Anterior cingulate cortex (tissue), 58 donors: ENCODE data around the gene ITPRID2.

ENCODE experiments used
- DNase-seq, 58 donors: peaks; one replicate each; lab custom pipeline; 2025; lab: John Stamatoyannopoulos, UW

ITPRID2 gene

DNA sequence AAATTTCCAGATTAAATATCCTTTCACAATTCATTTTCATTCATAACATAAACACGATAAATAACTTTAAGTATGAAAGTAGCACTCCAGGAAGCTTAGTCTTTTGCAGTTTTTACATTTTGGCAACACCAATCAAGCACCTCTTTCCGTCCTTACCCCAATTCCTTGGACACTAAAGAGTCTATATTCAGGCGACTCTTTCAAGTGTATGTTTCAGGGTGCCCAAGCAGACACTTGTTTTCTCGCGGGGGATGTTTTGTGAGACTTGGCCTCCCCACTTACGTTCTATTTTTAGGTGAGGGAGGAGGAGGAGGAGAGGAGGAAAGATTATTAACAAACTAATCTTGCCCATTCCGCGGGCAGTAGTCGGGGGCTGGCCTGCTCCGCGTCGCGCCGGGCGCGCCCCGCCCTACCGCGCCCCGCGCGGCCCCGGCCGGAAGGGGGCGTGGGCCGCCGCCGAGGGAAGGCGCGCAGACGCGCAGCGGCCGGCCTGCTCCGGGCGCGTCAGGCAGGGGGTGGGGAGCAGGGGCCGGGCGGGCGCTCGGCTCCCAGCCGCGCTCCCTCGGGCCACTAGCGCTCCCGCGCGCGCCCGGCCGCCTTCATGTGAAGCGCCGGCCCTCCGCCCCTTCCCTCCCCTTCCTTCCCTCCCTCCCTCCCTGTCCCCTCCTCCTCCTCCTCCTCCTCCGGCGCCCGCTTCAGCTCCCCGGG, at the start of gene ITPRID2:
TSS of gene ITPRID2 (plus strand) at position 473 of the 708 bp plus-strand sequence. CDS start 337 bp downstream, outside the sequence.
- peak in 56 of 58 donors; percentile 13 to 89 (median 79) for DNase-seq

DNA sequence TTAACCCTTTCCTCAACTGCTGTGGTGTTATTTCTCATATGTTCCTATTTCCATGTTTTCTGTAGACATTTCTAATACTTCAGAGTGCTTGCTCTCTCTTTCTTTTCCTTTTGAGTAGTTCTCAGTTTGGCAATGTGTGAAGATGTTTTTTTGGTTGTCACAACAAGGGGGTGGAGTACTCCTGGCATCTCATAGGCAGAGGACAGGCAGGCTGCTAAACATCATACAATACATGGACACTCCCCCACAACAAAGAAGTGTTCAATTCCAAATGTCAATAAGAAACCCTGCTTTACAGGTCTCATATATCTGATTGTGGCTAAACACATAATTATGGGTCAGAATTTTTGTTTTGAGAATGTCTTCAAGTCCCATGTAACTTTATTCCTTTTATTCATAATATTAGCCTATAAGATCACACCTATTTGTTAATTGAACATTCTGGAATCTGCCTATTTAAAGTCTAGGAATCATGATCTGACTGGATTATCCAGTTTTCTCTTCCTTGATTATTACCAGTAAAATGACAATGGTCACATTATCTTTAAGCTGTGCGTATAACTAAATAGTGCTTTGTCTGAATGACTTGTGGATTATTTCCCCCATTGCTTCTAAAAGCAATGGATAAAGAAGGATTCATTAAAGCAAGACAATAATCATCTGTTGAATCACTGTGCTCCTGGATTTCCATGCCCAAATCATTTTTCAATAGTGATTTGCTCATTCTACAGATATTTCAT, 46.8 kb upstream of the ITPRID2 start:
- peak in 1 of 58 donors; percentile 5 for DNase-seq

DNA sequence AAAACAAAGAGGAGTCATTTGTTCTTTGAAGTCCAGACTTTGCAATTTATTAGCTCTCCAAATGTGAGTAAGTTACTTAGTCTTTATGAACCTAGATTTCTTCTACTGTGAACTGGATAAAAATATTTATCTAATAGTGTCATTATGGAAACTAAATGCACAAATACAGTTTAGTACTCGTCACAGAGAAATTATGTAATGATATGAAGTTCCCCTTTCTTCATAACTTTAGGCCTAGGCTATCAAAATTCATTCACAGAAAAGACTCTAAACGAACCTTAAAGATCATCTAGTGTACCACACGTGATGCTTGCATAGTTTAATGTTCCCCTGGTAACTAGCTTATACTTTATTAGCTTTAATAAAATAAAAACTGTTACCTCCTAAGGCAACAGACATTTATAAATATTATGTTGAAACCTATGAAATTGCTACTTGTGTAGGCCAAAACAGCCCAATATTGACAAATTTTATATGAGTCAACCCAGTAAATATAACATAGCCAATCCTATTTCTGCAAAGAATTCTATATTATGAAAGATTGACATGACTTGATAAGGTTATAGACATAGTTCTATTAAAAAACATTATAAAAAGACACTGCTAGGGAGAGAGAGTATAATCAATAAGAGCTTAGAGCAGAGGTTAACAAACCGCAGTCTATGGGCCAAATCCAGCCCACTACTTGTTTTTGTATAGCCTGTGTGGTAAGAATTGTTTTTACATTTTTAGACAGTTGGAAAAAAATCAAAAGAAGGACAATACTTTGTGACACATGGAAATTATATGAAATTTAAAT, 44.9 kb upstream of the ITPRID2 start:
- DNase-seq: no peak

DNA sequence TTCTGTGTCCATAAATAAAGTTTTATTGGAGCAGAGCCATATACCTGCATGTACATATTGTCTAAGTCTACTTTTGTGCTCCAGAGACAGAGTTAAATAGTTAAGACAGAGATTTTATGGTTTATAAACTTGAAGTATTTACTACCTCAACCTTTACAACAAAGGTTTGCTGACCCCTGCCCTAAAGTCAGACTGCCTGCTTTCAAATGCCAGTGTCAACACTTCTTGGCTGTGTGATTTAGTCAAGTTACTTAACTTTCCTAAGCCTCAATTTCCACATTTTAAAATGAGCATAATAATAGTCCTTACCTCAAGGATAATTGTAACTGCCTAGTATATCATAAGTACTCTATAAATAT, 44.4 kb upstream of the ITPRID2 start:
- DNase-seq: no peak

- no peak for DNase-seq
Observed at GRCh38 chr2:181847702-181848101, 43.8 kb upstream of the ITPRID2 start.

DNA sequence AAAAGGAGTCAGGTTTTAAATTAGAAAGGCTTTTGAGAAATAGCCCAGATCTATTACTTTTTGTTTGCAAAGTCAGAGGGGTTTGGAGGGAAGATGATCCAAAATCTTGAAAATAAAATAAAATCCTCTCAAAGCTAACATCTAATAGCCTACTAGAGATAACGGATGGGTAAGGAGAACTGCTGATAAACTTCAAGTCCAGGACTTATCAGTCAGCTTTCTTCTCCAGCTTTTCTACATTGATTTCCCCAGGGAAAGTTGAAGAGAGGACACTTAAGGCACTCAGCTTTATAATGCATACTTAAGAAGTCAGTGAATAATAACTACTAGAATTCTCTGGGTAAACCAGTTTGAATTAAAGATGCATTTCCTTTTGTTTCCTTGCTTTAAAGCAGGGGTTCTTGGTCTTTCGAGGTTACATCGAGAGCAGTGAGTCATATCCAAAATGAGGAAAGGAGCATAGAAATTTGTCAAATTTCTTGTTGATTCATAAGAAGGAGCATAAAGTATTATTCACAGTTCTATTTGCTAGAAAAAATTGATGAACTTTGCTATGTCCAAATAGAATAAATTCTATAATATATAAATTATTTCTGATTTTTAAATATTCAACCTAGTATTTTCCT, 43.2 kb upstream of the ITPRID2 start:
- no peak for DNase-seq

GRCh38 chr2:181849601-181850000, 41.9 kb upstream of the ITPRID2 start:
- DNase-seq: no peak

- no peak for DNase-seq
Observed at GRCh38 chr2:181850936-181851560, 40.5 kb upstream of the ITPRID2 start.

- DNase-seq: no peak
Observed at GRCh38 chr2:181851726-181852125, 39.8 kb upstream of the ITPRID2 start.

DNA sequence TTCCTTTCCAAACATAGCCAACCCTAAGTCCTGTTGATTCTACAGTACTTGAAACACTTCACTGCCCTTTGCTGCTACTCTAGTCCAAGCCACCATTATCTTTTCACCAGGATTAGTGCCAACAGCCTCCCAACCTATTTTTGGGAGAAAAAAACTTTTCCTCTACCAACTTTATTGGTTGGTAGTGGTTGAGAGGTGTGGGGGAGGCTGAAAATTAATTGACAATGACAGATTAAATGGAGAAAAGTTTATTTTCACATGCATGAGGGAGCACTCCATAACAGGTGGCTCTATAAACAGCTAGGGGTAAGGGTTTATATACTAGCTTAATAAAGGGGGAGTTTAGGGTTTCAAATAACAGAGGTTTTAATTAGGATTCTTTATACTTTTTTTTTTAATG, 37.8 kb upstream of the ITPRID2 start:
- no peak for DNase-seq

GRCh38 chr2:181857483-181857882, 34.0 kb upstream of the ITPRID2 start:
- DNase-seq: no peak

- DNase-seq: no peak
Observed at GRCh38 chr2:181858600-181858999, 32.9 kb upstream of the ITPRID2 start.

- DNase-seq: no peak
Observed at GRCh38 chr2:181859123-181859522, 32.4 kb upstream of the ITPRID2 start.

DNA sequence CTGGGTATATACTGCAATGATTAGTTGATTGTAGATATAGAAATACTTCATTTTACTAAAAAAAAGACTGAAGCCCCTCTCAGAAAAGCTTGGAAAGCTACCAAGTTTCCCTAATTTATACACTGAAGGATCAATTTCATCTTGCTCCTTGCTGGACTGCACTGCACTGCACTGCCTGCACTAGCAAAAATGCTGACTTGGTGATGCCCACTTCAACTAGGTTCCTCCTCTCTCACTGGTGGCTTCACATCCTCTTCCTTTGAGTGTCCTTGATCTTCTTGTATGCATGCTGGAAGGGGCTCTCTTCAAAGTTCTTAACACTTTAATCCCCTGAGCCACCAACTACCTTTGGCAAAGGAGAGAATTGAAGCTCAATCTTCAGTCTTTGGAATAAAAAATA, 31.7 kb upstream of the ITPRID2 start:
- DNase-seq: no peak

GRCh38 chr2:181861379-181861778, 30.2 kb upstream of the ITPRID2 start:
- DNase-seq: no peak

GRCh38 chr2:181862583-181863281, 28.8 kb upstream of the ITPRID2 start:
- no peak for DNase-seq

GRCh38 chr2:181872178-181872577, 19.4 kb upstream of the ITPRID2 start:
- no peak for DNase-seq

- DNase-seq: no peak
Observed at GRCh38 chr2:181876614-181877063, 14.9 kb upstream of the ITPRID2 start.

- no peak for DNase-seq
Observed at GRCh38 chr2:181877181-181877664, 14.3 kb upstream of the ITPRID2 start.
